Stimulated activated CD8-positive, alpha-beta memory T cell treated with anti-CD3 and anti-CD28 coated beads, Interleukin-4, amount 100 ng/mL, for 1 hour (primary cell): ENCODE measurements around the gene ISOC1.
A peak's percentile ranks its signal among the peaks of the same experiment; 100 is the strongest.

ENCODE experiments used
- DNase-seq, 2 donors: peaks; one replicate each; pipeline ENCODE4 v3.0.0-alpha.2; 2020; ENCODE audit warnings: low read depth in 2 of 2, low spot score in 1 of 2

Gene ISOC1

GRCh38 chr5:129094087-129094923, at the start of gene ISOC1:
TSS of gene ISOC1 (plus strand) at chr5:129094749. CDS start at chr5:129094767, 18 bp downstream.
- DNase-seq: peak; percentile 63 to 79

GRCh38 chr5:129046151-129046550, 48.4 kb upstream of the ISOC1 start:
- DNase-seq: no peak

- no peak for DNase-seq
Measured at GRCh38 chr5:129048509-129048908, 46.0 kb upstream of the ISOC1 start.

- DNase-seq: no peak
Measured at GRCh38 chr5:129049126-129049799, 45.3 kb upstream of the ISOC1 start.

- no peak for DNase-seq
Measured at GRCh38 chr5:129051283-129051682, 43.3 kb upstream of the ISOC1 start.

GRCh38 chr5:129053438-129053837, 41.1 kb upstream of the ISOC1 start:
- no peak for DNase-seq

- DNase-seq: no peak
Measured at GRCh38 chr5:129057329-129057728, 37.2 kb upstream of the ISOC1 start.

GRCh38 chr5:129061849-129062248, 32.7 kb upstream of the ISOC1 start:
- DNase-seq: no peak

- DNase-seq: no peak
Measured at GRCh38 chr5:129063483-129064113, 31.0 kb upstream of the ISOC1 start.

GRCh38 chr5:129065721-129066120, 28.8 kb upstream of the ISOC1 start:
- no peak for DNase-seq

GRCh38 chr5:129067745-129068144, 26.8 kb upstream of the ISOC1 start:
- DNase-seq: no peak

GRCh38 chr5:129069292-129069691, 25.3 kb upstream of the ISOC1 start:
- DNase-seq: no peak

GRCh38 chr5:129073111-129073510, 21.4 kb upstream of the ISOC1 start:
- no peak for DNase-seq

- no peak for DNase-seq
Measured at GRCh38 chr5:129074903-129075302, 19.6 kb upstream of the ISOC1 start.

GRCh38 chr5:129077433-129078075, 17.0 kb upstream of the ISOC1 start:
- no peak for DNase-seq

- no peak for DNase-seq
Measured at GRCh38 chr5:129078247-129078646, 16.3 kb upstream of the ISOC1 start.

- DNase-seq: no peak
Measured at GRCh38 chr5:129078660-129079059, 15.9 kb upstream of the ISOC1 start.

- no peak for DNase-seq
Measured at GRCh38 chr5:129079496-129079895, 15.1 kb upstream of the ISOC1 start.

GRCh38 chr5:129080766-129081165, 13.8 kb upstream of the ISOC1 start:
- no peak for DNase-seq

GRCh38 chr5:129082225-129083136, 12.1 kb upstream of the ISOC1 start:
- no peak for DNase-seq
